HL-60 (cell line): ENCODE results near the gene SUCNR1.

ENCODE experiments used
- CTCF ChIP-seq: IDR thresholded peaks from one replicate; pipeline ENCODE4 v1.5.1; 2011; ENCODE audit warnings: low read length, control low read depth, inconsistent platforms; ENCODE audit not compliant: insufficient read depth
- POLR2AphosphoS5 ChIP-seq: IDR thresholded peaks from 2 replicates; pipeline ENCODE4 v1.6.1; 2012; ENCODE audit warnings: low read depth
- REST ChIP-seq: IDR thresholded peaks from 2 replicates; pipeline ENCODE4 v1.6.1; 2012; ENCODE audit warnings: low read depth; ENCODE audit not compliant: insufficient replicate concordance

- no peak for TF ChIP-seq CTCF
- TF ChIP-seq POLR2AphosphoS5, result no peak
- TF ChIP-seq REST, result no peak
Measured at GRCh38 chr3:151839313-151839631, 34.2 kb upstream of the SUCNR1 start.
